HepG2 (cell line): ENCODE results near the gene SEMA3B. TPM values are rescaled to one million over a fixed set of nuclear protein-coding genes. Genes with fewer than 3 reads are reported as not detected.

Experiments used
- ATF3 ChIP-seq: sonication (generic); formaldehyde crosslinking; IDR thresholded peaks from 2 replicates; pipeline ENCODE4 v1.4.0; 2020; ENCODE audit warnings: missing genetic modification reagents
- CHD4 ChIP-seq: fragments of 200-600 bp; sonication (generic); IDR thresholded peaks from 2 replicates; pipeline ENCODE4 v1.7.0; 2017; ENCODE audit warnings: mild to moderate bottlenecking, low read length, borderline replicate concordance
- ESRRA ChIP-seq: sonication (generic); formaldehyde crosslinking; IDR thresholded peaks from 2 replicates; pipeline ENCODE4 v1.5.1; 2020; ENCODE audit warnings: mild to moderate bottlenecking, low read depth, missing genetic modification reagents
- FOXA3 ChIP-seq: IDR thresholded peaks from 2 replicates; pipeline ENCODE4 v1.6.1; 2016; ENCODE audit warnings: missing genetic modification reagents, missing compliant biosample characterization
- FOXP4 ChIP-seq: sonication (generic); formaldehyde crosslinking; IDR thresholded peaks from 2 replicates; pipeline ENCODE4 v1.4.0; 2020; ENCODE audit warnings: missing genetic modification reagents
- GABPA ChIP-seq, 2 experiments: IDR thresholded peaks; 2 replicates each; pipeline ENCODE4 v1.6.1; 2011 to 2016; ENCODE audit warnings: low read depth in 2 of 2, low read length in 1 of 2, missing biosample characterization in 1 of 2, missing genetic modification characterization in 1 of 2
- HIC2 ChIP-seq: sonication (generic); formaldehyde crosslinking; IDR thresholded peaks from 2 replicates; pipeline ENCODE4 v1.9.0; 2022; ENCODE audit warnings: low read depth, missing genetic modification reagents
- JUND ChIP-seq: sonication (generic); formaldehyde crosslinking; IDR thresholded peaks from 2 replicates; pipeline ENCODE4 v1.8.0; 2022; ENCODE audit warnings: mild to moderate bottlenecking, missing genetic modification reagents
- LCORL ChIP-seq, 2 experiments: fragments of 450-650 bp in 1 of 2; sonication (generic) in 1 of 2; formaldehyde crosslinking in 1 of 2; IDR thresholded peaks; 2 replicates each; pipeline versions ENCODE4 v1.5.0 to v1.6.1; 2017 to 2020; ENCODE audit warnings: antibody characterized with exemption in 1 of 2, missing genetic modification reagents in 1 of 2
- MYPOP ChIP-seq: sonication (generic); formaldehyde crosslinking; IDR thresholded peaks from 2 replicates; pipeline ENCODE4 v1.8.1; 2023; ENCODE audit warnings: mild to moderate bottlenecking, moderate library complexity, missing genetic modification reagents
- PATZ1 ChIP-seq: sonication (generic); formaldehyde crosslinking; IDR thresholded peaks from 2 replicates; pipeline ENCODE4 v1.4.0; 2020; ENCODE audit warnings: missing genetic modification reagents
- RXRB ChIP-seq: IDR thresholded peaks from 2 replicates; pipeline ENCODE4 v1.6.1; 2016; ENCODE audit warnings: borderline replicate concordance, missing genetic modification reagents, missing compliant biosample characterization
- SAP130 ChIP-seq: IDR thresholded peaks from 2 replicates; pipeline ENCODE4 v1.6.1; 2016; ENCODE audit warnings: low read depth
- ZNF281 ChIP-seq: sonication (generic); formaldehyde crosslinking; IDR thresholded peaks from 2 replicates; pipeline ENCODE4 v1.4.0; 2020; ENCODE audit warnings: missing genetic modification reagents, borderline replicate concordance
- ZNF354B ChIP-seq: sonication (generic); formaldehyde crosslinking; IDR thresholded peaks from 2 replicates; pipeline ENCODE4 v1.8.0; 2022; ENCODE audit warnings: mild to moderate bottlenecking, missing genetic modification reagents
- ZSCAN21 ChIP-seq: sonication (generic); formaldehyde crosslinking; IDR thresholded peaks from 2 replicates; pipeline ENCODE4 v1.8.0; 2022; ENCODE audit warnings: mild to moderate bottlenecking, missing genetic modification reagents, moderate library complexity, borderline replicate concordance
- polyA plus RNA-seq, 8 experiments: library from polyadenylated mRNA; depleted of rRNA in 3 of 8; stranded (reverse) in 7 of 8; unstranded in 1 of 8; fragments of >200 nt; fragmentation: Illumina TruSeq in 4 of 8; extraction: Trizol in 4 of 8; gene quantifications; 2 replicates each; pipeline versions ENCODE4 v1.2.1 to v1.2.3, GENCODE V29; 2011 to 2016; ENCODE audit warnings: low read depth in 4 of 8, missing spikeins in 1 of 8, mixed read lengths in 1 of 8; ENCODE audit not compliant: insufficient read depth in 1 of 8
- total RNA-seq, 5 experiments: library from RNA; depleted of rRNA; stranded (reverse); fragments of >200 nt; fragmentation: Illumina TruSeq; extraction: Trizol; gene quantifications; 2 replicates each; pipeline ENCODE4 v1.2.3, GENCODE V29; 2016; ENCODE audit warnings: low read depth in 1 of 5

The SEMA3B gene
- total and polyA plus RNA-seq, 2 of the 13 experiments (the other 11 are each of a cell fraction or from before 2014, with no cell fraction given): 93.2 to 158 TPM

GRCh38 chr3:50263478-50264382 is 5.2 kb upstream of the SEMA3B start (continued):
- TF ChIP-seq ESRRA (CRISPR knock-in tag) (peak; percentile 28; the same call in 1 of the 2 replicates), ATF3 (peak; percentile 73; the same call in 1 of the 2 replicates), LCORL (IDR thresholded peaks at IDR 0.05) (no peak), LCORL (CRISPR knock-in tag; IDR thresholded peaks at IDR 0.05) (0 out of 2 replicates have a peak, but pooled peaks have one; percentile 53), CHD4 (peak; percentile 77; the same call in 1 of the 2 replicates), JUND (peak; percentile 64; the same call in 1 of the 2 replicates), FOXP4 (CRISPR knock-in tag) (no peak), FOXA3 (CRISPR knock-in tag) (0 out of 2 replicates have a peak, but pooled peaks have one; percentile 13), PATZ1 (CRISPR knock-in tag) (peak; percentile 75), GABPA (IDR thresholded peaks at IDR 0.05; ENCODE audit: low read depth, low read length) (no peak), GABPA (CRISPR knock-in tag; IDR thresholded peaks at IDR 0.05; ENCODE audit: low read depth) (0 out of 2 replicates have a peak, but pooled peaks have one; percentile 15), SAP130 (peak; percentile 55), RXRB (CRISPR knock-in tag) (0 out of 2 replicates have a peak, but pooled peaks have one; percentile 49), HIC2 (CRISPR knock-in tag) (peak; percentile 83), MYPOP (CRISPR knock-in tag) (0 out of 2 replicates have a peak, but pooled peaks have one; percentile 28), ZNF281 (peak; percentile 49; the same call in 1 of the 2 replicates), ZNF354B (no peak), ZSCAN21 (CRISPR knock-in tag) (0 out of 2 replicates have a peak, but pooled peaks have one; percentile 41)
